HepG2 (cell line): ENCODE results near the gene GSPT1. TPM values are rescaled to one million over a fixed set of nuclear protein-coding genes. Genes with fewer than 3 reads are reported as not detected.

Source experiments
- ATAC-seq: fragments of 200-7000 bp; cut with Tn5 transposase; 3 replicates; pipeline ENCODE4 v1.9.1; 2020; ENCODE audit warnings: mild to moderate bottlenecking, moderate library complexity
- BruUV-seq: library from RNA; stranded (reverse); fragments of 400-500 nt; replicated peaks from 2 replicates; lab custom pipeline; 2021; lab: Mats Ljungman, UMichigan
- CTCF ChIA-PET: fragments of 300-600 bp; formaldehyde crosslinking; extraction: SDS; loops from one replicate; lab custom pipeline; 2021; ENCODE audit warnings: low total read pairs, inconsistent platforms, low intra/inter-chr PET ratio; lab: Yijun Ruan, JAX
- POLR2A ChIA-PET: fragments of 350-600 bp; sonication (Branson Sonifier 250); formaldehyde crosslinking; loops from one replicate; lab custom pipeline; 2020; ENCODE audit warnings: antibody characterized with exemption, inconsistent platforms; lab: Yijun Ruan, JAX
- DNase-seq: peaks from one replicate; pipeline ENCODE4 v3.0.0-alpha.2; 2015; ENCODE audit warnings: low spot score
- FAIRE-seq: peaks from 3 replicates; lab custom pipeline; 2011; peaks lifted over from hg19 to GRCh38; lab: Jason Lieb, UNC
- H2AFZ ChIP-seq: one replicate; pipeline ENCODE4 v1.6.1; 2011; ENCODE audit warnings: low read length, inconsistent platforms
- H3K27ac ChIP-seq: fragments of 300-600 bp; 3 replicates; pipeline ENCODE4 v1.8.0; 2011; ENCODE audit warnings: mixed run types, mild to moderate bottlenecking, mixed read lengths, low read length, inconsistent platforms; ENCODE audit not compliant: insufficient read depth; ENCODE audit errors: extremely low read length
- H3K27me3 ChIP-seq, 2 experiments: fragments of 200-600 bp in 1 of 2; 2 replicates in 1 of 2; 3 replicates in 1 of 2; pipeline versions ENCODE4 v1.6.0 to v1.8.0; 2011; ENCODE audit warnings: low read length in 2 of 2, mild to moderate bottlenecking in 2 of 2, moderate library complexity in 2 of 2, inconsistent platforms in 1 of 2; ENCODE audit not compliant: insufficient read depth in 2 of 2, control insufficient read depth in 1 of 2
- H3K36me3 ChIP-seq, 2 experiments: fragments of 200-600 bp in 1 of 2; replicated peaks in 1 of 2; 2 replicates in 1 of 2; 3 replicates in 1 of 2; pipeline versions ENCODE4 v1.5.1 to v1.8.0; 2011; ENCODE audit warnings: low read length in 2 of 2, inconsistent platforms in 1 of 2; ENCODE audit not compliant: insufficient read depth in 2 of 2, control insufficient read depth in 1 of 2
- H3K4me1 ChIP-seq: 2 replicates; pipeline ENCODE4 v1.5.1; 2012; ENCODE audit warnings: low read length, inconsistent platforms; ENCODE audit not compliant: insufficient read depth
- H3K4me2 ChIP-seq: 2 replicates; pipeline ENCODE4 v1.6.0; 2011; ENCODE audit warnings: low read depth, low read length, inconsistent platforms
- H3K4me3 ChIP-seq, 3 experiments: fragments of 200-600 bp in 1 of 3; sonication (generic), shearing (Covaris generic) in 1 of 3; replicated peaks in 1 of 3; 2 replicates each; pipeline ENCODE4 v1.5.1; 2011 to 2016; ENCODE audit warnings: low read length in 3 of 3, inconsistent platforms in 2 of 3, low read depth in 2 of 3, mild to moderate bottlenecking in 2 of 3, control low read depth in 1 of 3, mixed read lengths in 1 of 3; ENCODE audit not compliant: insufficient read depth in 1 of 3
- H3K79me2 ChIP-seq: one replicate; pipeline ENCODE4 v1.6.1; 2011; ENCODE audit warnings: low read length, inconsistent platforms; ENCODE audit not compliant: insufficient read depth
- H3K9ac ChIP-seq: 2 replicates; pipeline ENCODE4 v1.6.0; 2011; ENCODE audit warnings: mild to moderate bottlenecking, low read depth, low read length, inconsistent platforms; ENCODE audit not compliant: insufficient read depth
- H3K9me3 ChIP-seq: 2 replicates; pipeline ENCODE4 v1.5.1; 2012; ENCODE audit warnings: mild to moderate bottlenecking, low read length
- H4K20me1 ChIP-seq: 2 replicates; pipeline ENCODE4 v1.6.0; 2011; ENCODE audit warnings: inconsistent platforms, mild to moderate bottlenecking, low read length, moderate library complexity; ENCODE audit not compliant: insufficient read depth
- CTCF ChIP-seq: sonication (generic); formaldehyde crosslinking; IDR thresholded peaks from 2 replicates; pipeline ENCODE4 v1.5.0; 2020; ENCODE audit warnings: mild to moderate bottlenecking, missing genetic modification reagents, moderate library complexity
- DMAP1 ChIP-seq: IDR thresholded peaks from 2 replicates; pipeline ENCODE4 v1.6.1; 2016
- MAFK ChIP-seq, 2 experiments: IDR thresholded peaks in 1 of 2; conservative IDR thresholded peaks in 1 of 2; 2 replicates each; pipeline ENCODE4 v1.6.1; 2011; ENCODE audit warnings: improper control_type of control experiment in 2 of 2, low read length in 2 of 2
- RBM22 ChIP-seq: fragments of 200-400 bp; formaldehyde crosslinking; optimal IDR thresholded peaks from 2 replicates; pipeline ENCODE3; 2017; ENCODE audit warnings: mild to moderate bottlenecking, low read length, moderate library complexity
- RXRA ChIP-seq: sonication (generic); formaldehyde crosslinking; IDR thresholded peaks from 2 replicates; pipeline ENCODE4 v1.5.1; 2020; ENCODE audit warnings: missing genetic modification reagents
- RXRB ChIP-seq: IDR thresholded peaks from 2 replicates; pipeline ENCODE4 v1.6.1; 2016; ENCODE audit warnings: borderline replicate concordance, missing genetic modification reagents, missing compliant biosample characterization
- SALL1 ChIP-seq: sonication (generic); formaldehyde crosslinking; IDR thresholded peaks from 2 replicates; pipeline ENCODE4 v1.8.0; 2022; ENCODE audit warnings: mild to moderate bottlenecking, missing genetic modification reagents
- SOX5 ChIP-seq: IDR thresholded peaks from 2 replicates; pipeline ENCODE4 v1.6.1; 2016; ENCODE audit warnings: borderline replicate concordance
- SP4 ChIP-seq: sonication (generic); formaldehyde crosslinking; IDR thresholded peaks from 2 replicates; pipeline ENCODE4 v1.8.1; 2023; ENCODE audit warnings: mild to moderate bottlenecking, missing genetic modification reagents
- STAG1 ChIP-seq: sonication (generic); formaldehyde crosslinking; IDR thresholded peaks from 2 replicates; pipeline ENCODE4 v1.4.0; 2020; ENCODE audit warnings: missing genetic modification reagents
- THAP11 ChIP-seq: IDR thresholded peaks from 2 replicates; pipeline ENCODE4 v1.6.1; 2016; ENCODE audit warnings: missing biosample characterization, missing genetic modification reagents
- ZNF598 ChIP-seq: sonication (generic); formaldehyde crosslinking; IDR thresholded peaks from 2 replicates; pipeline ENCODE4 v1.5.1; 2020; ENCODE audit warnings: mild to moderate bottlenecking, missing genetic modification reagents, borderline replicate concordance
- WGBS: methylation state at CpG from one replicate; pipeline ENCODE4 v1.1.6; 2017; ENCODE audit warnings: low lambda C conversion rate; 5-methylcytosine and 5-hydroxymethylcytosine counted together
- in situ Hi-C: cut with HindIII; loops from 2 replicates; pipeline ENCODE4 v1.10.0; 2017; ENCODE audit warnings: low pct_unique_long_range_greater_than_20kb; ENCODE audit not compliant: extremely low pct_ligation_motif_present
- intact Hi-C: fragments of 100-400 bp; cut with micrococcal nuclease; formaldehyde crosslinking; loops from one replicate; pipeline ENCODE4 v1.10.0; 2022; ENCODE audit not compliant: unreplicated experiment
- polyA plus RNA-seq, 8 experiments: library from polyadenylated mRNA; depleted of rRNA in 3 of 8; stranded (reverse) in 7 of 8; unstranded in 1 of 8; fragments of >200 nt; fragmentation: Illumina TruSeq in 4 of 8; extraction: Trizol in 4 of 8; gene quantifications; 2 replicates each; pipeline versions ENCODE4 v1.2.1 to v1.2.3, GENCODE V29; 2011 to 2016; ENCODE audit warnings: low read depth in 4 of 8, missing spikeins in 1 of 8, mixed read lengths in 1 of 8; ENCODE audit not compliant: insufficient read depth in 1 of 8
- total RNA-seq, 5 experiments: library from RNA; depleted of rRNA; stranded (reverse); fragments of >200 nt; fragmentation: Illumina TruSeq; extraction: Trizol; gene quantifications; 2 replicates each; pipeline ENCODE4 v1.2.3, GENCODE V29; 2016; ENCODE audit warnings: low read depth in 1 of 5
- TF ChIP-seq, protein P1 (sequence below): IDR thresholded peaks from 2 replicates; pipeline ENCODE4 v1.6.1; 2012; ENCODE audit warnings: low read length, improper control_type of control experiment

Gene GSPT1
- total and polyA plus RNA-seq, 2 of the 13 experiments (the other 11 are each of a cell fraction or from before 2014, with no cell fraction given), result 120 to 316 TPM

DNA sequence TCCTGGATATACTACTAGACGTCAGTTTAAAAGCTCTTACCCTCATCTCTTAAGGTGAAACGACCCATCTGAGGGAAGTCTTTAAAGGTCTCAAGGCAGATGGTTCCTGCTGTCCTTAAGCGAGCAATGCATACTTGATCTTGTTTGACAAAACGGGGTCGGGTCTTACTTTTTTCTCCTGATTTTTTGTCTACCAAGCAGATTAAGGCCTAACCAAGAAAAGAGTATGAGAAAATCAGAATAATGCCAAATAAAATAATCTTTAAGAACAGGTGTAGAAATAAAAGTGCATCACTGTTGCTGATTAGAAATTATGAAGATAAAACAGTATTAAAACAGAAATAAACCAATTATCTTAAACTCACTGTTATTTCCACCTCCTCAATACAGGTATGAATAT is 40.0 kb downstream of the GSPT1 start:
- Histone ChIP-seq H3K4me3 (no peak overlapping the region), H4K20me1 (no peaks in the 10 kb centered on the region), H2AFZ (no peak overlapping the region), H3K9me3 (no peaks in the 10 kb centered on the region), H3K9ac (no peak overlapping the region), H3K4me1 (peaks cover 13% of the 10 kb centered on the region), H3K36me3 (peaks cover 27 to 80% of the 10 kb centered on the region in 2 experiments), H3K79me2 (peaks cover 3% of the 10 kb centered on the region), H3K27ac (no peak overlapping the region), H3K27me3 (no peaks in the 10 kb centered on the region), H3K4me2 (no peak overlapping the region)
- peak; percentile 53 to 75; a peak in 3 of 4 replicates for TF ChIP-seq MAFK (conservative IDR thresholded peaks at IDR 0.05 in 1 of 2, IDR thresholded peaks at IDR 0.05 in 1 of 2; ENCODE audit: low read length in 2 of 2)
- TF ChIP-seq SP4, result no peak
- BruUV-seq, result no TSS peak
- POLR2A ChIA-PET, result interaction anchor here (0.6 kb wide), 1 partner anchor 9 kb away, joined by 3 read pairs; no protein-coding TSS in a partner anchor
- FAIRE-seq, result no peak
- intact Hi-C loops, result no loop called here
- WGBS, result 95% methylated on average over 5 of the region's 5 CpGs
- CTCF ChIA-PET, result no interaction called here
- DNase-seq, result no peak
- in situ Hi-C loops, result no loop called here
- ATAC-seq, result no peak

DNA sequence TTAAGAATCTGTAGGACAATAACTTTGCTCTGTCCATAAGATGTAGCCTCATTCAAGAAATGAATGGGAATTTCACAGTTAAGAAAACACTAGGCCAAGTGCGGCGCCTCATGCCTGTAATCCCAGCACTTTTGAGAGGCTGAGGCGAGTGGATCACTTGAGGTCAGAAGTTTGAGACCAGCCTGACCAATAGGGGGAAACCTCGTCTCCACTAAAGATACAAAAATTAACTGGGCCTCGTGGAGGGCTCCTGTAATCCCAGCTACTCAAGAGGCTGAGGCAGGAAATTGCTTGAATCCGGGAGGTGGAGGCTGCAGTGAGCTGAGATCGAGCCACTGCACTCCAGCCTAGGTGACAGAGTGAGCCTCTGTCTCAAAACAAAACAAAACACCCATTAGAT is 44.6 kb downstream of the GSPT1 start:
- no TSS peak for BruUV-seq
- Histone ChIP-seq H3K4me1 (peaks cover 57% of the 10 kb centered on the region), H2AFZ (no peak overlapping the region), H3K36me3 (peaks cover 21 to 54% of the 10 kb centered on the region in 2 experiments), H3K9me3 (no peaks in the 10 kb centered on the region), H3K27ac (no peak overlapping the region), H3K9ac (no peak overlapping the region), H3K4me3 (no peak overlapping the region), H3K4me2 (no peak overlapping the region), H4K20me1 (peaks cover 31% of the 10 kb centered on the region), H3K79me2 (peaks cover 15% of the 10 kb centered on the region), H3K27me3 (no peaks in the 10 kb centered on the region)
- ATAC-seq (no peak), DNase-seq (peak; percentile 53), FAIRE-seq (peak; percentile 26)
- intact Hi-C loops (no loop called here), in situ Hi-C loops (no loop called here)
- ChIA-PET POLR2A (no interaction called here), CTCF (no interaction called here)
- 85% methylated on average over 7 of the region's 7 CpGs for WGBS
- TF ChIP-seq SALL1 (CRISPR knock-in tag) (0 out of 2 replicates have a peak, but pooled peaks have one; percentile 18), RXRB (CRISPR knock-in tag) (0 out of 2 replicates have a peak, but pooled peaks have one; percentile 12), RBM22 (peak; percentile 85), ZNF598 (CRISPR knock-in tag) (0 out of 2 replicates have a peak, but pooled peaks have one; percentile 44), RXRA (CRISPR knock-in tag) (0 out of 2 replicates have a peak, but pooled peaks have one; percentile 29), THAP11 (no peak), STAG1 (peak; percentile 37), DMAP1 (CRISPR knock-in tag) (0 out of 2 replicates have a peak, but pooled peaks have one; percentile 20), CTCF (CRISPR knock-in tag) (peak; percentile 44), SOX5 (CRISPR knock-in tag) (no peak)
- TF ChIP-seq, protein P1, sequence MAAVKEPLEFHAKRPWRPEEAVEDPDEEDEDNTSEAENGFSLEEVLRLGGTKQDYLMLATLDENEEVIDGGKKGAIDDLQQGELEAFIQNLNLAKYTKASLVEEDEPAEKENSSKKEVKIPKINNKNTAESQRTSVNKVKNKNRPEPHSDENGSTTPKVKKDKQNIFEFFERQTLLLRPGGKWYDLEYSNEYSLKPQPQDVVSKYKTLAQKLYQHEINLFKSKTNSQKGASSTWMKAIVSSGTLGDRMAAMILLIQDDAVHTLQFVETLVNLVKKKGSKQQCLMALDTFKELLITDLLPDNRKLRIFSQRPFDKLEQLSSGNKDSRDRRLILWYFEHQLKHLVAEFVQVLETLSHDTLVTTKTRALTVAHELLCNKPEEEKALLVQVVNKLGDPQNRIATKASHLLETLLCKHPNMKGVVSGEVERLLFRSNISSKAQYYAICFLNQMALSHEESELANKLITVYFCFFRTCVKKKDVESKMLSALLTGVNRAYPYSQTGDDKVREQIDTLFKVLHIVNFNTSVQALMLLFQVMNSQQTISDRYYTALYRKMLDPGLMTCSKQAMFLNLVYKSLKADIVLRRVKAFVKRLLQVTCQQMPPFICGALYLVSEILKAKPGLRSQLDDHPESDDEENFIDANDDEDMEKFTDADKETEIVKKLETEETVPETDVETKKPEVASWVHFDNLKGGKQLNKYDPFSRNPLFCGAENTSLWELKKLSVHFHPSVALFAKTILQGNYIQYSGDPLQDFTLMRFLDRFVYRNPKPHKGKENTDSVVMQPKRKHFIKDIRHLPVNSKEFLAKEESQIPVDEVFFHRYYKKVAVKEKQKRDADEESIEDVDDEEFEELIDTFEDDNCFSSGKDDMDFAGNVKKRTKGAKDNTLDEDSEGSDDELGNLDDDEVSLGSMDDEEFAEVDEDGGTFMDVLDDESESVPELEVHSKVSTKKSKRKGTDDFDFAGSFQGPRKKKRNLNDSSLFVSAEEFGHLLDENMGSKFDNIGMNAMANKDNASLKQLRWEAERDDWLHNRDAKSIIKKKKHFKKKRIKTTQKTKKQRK, result no peak
